HG03159 (cell line): Measurements from ENCODE around the gene CAPZA3.
"Not testable (repeated sequence)": the region's sequence is repeated elsewhere in the genome, so short reads cannot be mapped to it uniquely, and the experiment has no call there.

ENCODE experiments used
- ATAC-seq: cut with Tn5 transposase; IDR thresholded peaks from one replicate; pipeline ENCODE4 v1.9.1; 2021; ENCODE audit warnings: mild to moderate bottlenecking, moderate library complexity; ENCODE audit not compliant: unreplicated experiment

Gene CAPZA3

DNA sequence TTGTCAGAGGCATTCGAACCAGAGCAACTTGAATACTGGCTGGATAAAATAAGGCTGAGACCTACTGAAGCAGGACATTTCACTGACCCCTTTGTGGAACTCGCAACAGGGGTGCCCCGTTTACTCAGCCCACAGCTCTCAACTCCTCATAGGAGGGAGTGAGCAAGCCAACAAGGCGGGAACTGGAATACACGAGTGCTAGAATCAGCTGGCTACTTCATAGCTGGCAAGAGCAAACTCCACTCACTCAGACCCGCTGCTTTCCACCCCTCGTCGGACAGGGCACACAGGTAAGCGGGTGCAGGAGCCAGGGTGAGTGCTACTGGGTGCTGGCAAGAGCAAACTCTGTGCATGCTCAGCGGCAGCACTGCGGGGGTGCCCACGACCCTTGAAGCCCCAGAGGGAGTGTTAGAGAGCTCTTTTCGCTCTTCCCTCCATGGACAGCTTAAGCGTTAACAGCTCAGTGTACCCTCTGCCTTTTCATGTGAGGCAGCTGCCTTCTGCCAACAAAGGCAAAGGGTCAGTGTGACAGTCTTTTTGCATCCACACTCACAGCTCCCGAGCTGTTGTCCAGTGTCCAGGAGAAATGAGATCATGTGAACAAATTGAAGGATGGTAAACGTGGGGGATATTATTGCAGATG lies 15.7 kb downstream of the CAPZA3 start:
- no peak for ATAC-seq

DNA sequence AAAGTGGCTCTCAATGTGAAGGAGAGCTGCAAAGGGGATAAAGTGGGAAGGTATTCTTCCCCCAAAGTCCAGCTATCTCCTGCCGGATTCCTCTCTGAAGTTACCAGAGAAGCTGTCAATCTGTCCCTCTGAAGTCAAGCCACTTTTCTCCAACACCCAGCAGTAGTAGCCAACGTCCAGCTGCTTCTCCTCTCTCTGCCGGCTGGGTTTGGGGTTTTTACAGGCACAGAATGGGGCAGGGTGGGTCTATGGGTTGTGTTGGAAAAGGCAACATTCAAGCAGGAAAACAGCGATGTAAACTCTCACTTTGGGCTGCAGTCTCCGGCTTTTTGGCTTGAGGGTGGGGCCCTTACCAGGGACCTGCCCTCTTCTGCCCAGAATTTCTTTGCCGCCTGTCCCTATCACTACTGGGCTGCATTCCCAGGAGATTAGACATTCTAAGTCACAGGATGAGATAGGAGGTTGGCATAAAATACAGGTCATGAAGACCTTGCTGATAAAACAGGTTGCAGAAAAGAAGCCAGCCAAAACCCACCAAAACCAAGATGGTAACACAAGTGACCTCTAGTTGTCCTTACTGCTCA lies 16.3 kb downstream of the CAPZA3 start:
- ATAC-seq, result no peak

DNA sequence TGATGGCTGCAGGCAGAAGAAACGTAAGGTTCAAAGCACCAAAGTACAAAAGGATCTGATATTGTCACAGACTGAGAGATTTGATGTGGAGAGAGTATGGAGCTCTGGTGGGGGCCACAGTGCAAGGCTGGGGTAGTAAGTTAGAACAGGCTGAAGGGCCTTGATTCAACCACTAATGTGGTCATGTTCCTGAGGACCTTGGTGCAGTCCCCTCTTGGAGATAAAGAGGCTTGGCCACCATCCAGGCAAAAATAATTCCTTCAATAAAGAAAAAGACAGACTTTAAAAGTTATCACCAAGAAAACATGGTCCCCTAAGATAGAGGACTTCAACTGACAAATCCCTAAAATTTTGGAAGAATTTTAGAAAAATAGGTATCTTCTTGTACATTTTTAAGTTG lies 17.4 kb downstream of the CAPZA3 start:
- no peak for ATAC-seq

DNA sequence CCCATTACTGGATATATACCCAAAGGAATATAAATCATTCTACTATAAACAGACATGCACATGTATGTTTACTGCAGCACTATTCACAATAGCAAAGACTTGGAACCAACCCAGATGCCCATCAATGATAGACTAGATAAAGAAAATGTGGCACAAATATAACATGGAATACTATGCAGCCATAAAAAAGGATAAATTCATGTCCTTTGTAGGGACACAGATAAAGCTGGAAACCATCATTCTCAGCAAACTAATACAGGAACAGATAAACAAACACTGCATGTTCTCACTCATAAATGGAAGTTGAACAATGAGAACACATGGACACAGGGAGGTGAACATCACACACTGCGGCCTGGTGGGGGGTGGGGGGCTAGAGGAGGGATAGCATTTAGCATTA lies 28.6 kb downstream of the CAPZA3 start:
- not testable (repeated sequence) for ATAC-seq

DNA sequence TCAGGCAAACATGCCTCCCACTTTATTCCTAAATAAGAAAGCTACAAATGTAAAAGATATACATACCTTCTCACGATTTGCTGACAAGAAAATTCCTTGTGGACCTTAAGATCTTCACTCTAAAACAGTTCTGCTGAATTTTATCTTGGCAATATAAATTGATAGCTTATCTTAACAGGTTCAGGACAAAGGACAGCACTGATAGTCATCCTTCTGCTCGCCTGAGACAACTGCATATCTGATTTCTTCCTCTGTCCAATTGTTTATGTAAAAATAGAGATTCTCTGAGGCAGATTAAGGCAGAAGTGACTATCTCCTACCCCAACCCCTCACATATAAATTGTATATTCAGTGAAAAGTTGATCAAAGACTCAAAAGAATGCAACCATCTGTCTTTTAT lies 44.9 kb downstream of the CAPZA3 start:
- no peak for ATAC-seq

DNA sequence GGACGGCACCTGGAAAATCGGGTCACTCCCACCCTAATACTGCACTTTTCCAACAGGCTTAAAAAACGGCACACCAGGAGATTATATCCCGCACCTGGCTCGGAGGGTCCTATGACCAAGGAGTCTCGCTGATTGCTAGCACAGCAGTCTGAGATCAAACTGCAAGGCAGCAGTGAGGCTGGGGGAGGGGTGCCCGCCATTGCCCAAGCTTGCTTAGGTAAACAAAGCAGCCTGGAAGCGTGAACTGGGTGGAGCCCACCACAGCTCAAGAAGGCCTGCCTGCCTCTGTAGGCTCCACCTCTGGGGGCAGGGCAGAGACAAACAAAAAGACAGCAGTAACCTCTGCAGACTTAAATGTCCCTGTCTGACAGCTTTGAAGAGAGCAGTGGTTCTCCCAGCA lies 47.5 kb downstream of the CAPZA3 start:
- ATAC-seq, result not testable (repeated sequence)
